ENCODE data around the gene SERPINB13.

GRCh38 chr18:63596964-63597363 is 9.8 kb downstream of the SERPINB13 start:
- TF ChIP-seq GATA3 (IDR thresholded peaks at IDR 0.05; ENCODE audit: low read depth, low read length): no peak
- TF ChIP-seq GATA2 (IDR thresholded peaks at IDR 0.05; ENCODE audit: low read depth, low read length): no peak
